Endothelial cell (in vitro differentiated cells): ENCODE data around the gene NFRKB. TPM values are rescaled to one million over a fixed set of nuclear protein-coding genes. Genes with fewer than 3 reads are reported as not detected.

Experiments
- DNase-seq: peaks from one replicate; pipeline ENCODE4 v3.0.0; 2021; ENCODE audit warnings: low spot score
- H3K27ac Mint-ChIP-seq: one replicate; pipeline ENCODE4 v1.8.0; 2021; ENCODE audit warnings: mixed read lengths, inconsistent platforms; ENCODE audit not compliant: unreplicated experiment
- H3K27me3 Mint-ChIP-seq: one replicate; pipeline ENCODE4 v1.8.0; 2021; ENCODE audit warnings: mild to moderate bottlenecking, moderate library complexity, mixed read lengths, inconsistent platforms; ENCODE audit not compliant: unreplicated experiment
- H3K36me3 Mint-ChIP-seq: one replicate; pipeline ENCODE4 v1.8.0; 2021; ENCODE audit warnings: mild to moderate bottlenecking, low read depth, mixed read lengths, inconsistent platforms; ENCODE audit not compliant: unreplicated experiment
- H3K4me1 Mint-ChIP-seq: one replicate; pipeline ENCODE4 v1.8.0; 2021; ENCODE audit warnings: mild to moderate bottlenecking, mixed read lengths, inconsistent platforms; ENCODE audit not compliant: unreplicated experiment
- H3K4me3 Mint-ChIP-seq: one replicate; pipeline ENCODE4 v1.8.0; 2021; ENCODE audit warnings: mild to moderate bottlenecking, mixed read lengths, inconsistent platforms; ENCODE audit not compliant: unreplicated experiment
- H3K9me3 Mint-ChIP-seq: one replicate; pipeline ENCODE4 v1.8.0; 2021; ENCODE audit warnings: mixed read lengths, inconsistent platforms; ENCODE audit not compliant: unreplicated experiment
- CTCF ChIP-seq: fragments of 200-600 bp; sonication (generic); IDR thresholded peaks from one replicate; pipeline ENCODE4 v1.5.0; 2021; ENCODE audit warnings: antibody characterized with exemption; ENCODE audit not compliant: unreplicated experiment
- total RNA-seq: library from RNA; stranded (reverse); fragmentation: NEBNext Ultra II Directional; extraction: Animal tissue kit (Norgen Biotek cat#: 25700); gene quantifications from one replicate; pipeline ENCODE4 v1.2.1, GENCODE V29; 2021; ENCODE audit not compliant: unreplicated experiment

Gene NFRKB
- total RNA-seq, 1 donor from 2014 or later: 31.7 TPM

- no peaks in the 10 kb centered on the region for H3K4me1 Mint-ChIP-seq
- H3K4me3 Mint-ChIP-seq: peak overlapping the region; percentile 28
- no peak overlapping the region for H3K27ac Mint-ChIP-seq
- H3K27me3 Mint-ChIP-seq: peaks cover 2% of the 10 kb centered on the region
- no peak for DNase-seq
- H3K9me3 Mint-ChIP-seq: no peaks in the 10 kb centered on the region
- H3K36me3 Mint-ChIP-seq: peaks cover 53% of the 10 kb centered on the region
- no peak for TF ChIP-seq CTCF
These were observed 29.7 kb downstream of the NFRKB start for GRCh38 chr11:129865701-129866100.

- no peak for TF ChIP-seq CTCF
- no peak overlapping the region for H3K27ac Mint-ChIP-seq
- peaks cover 2% of the 10 kb centered on the region for H3K27me3 Mint-ChIP-seq
These were observed 30.6 kb downstream of the NFRKB start for GRCh38 chr11:129864811-129865210.

GRCh38 chr11:129861702-129862522 is 33.5 kb downstream of the NFRKB start:
- peaks cover 2% of the 10 kb centered on the region for H3K27me3 Mint-ChIP-seq
- no peak overlapping the region for H3K4me3 Mint-ChIP-seq
- H3K4me1 Mint-ChIP-seq: no peaks in the 10 kb centered on the region
- H3K27ac Mint-ChIP-seq: peak overlapping the region; percentile 52
- no peaks in the 10 kb centered on the region for H3K9me3 Mint-ChIP-seq
- no peak for DNase-seq
- peaks cover 43% of the 10 kb centered on the region for H3K36me3 Mint-ChIP-seq
- TF ChIP-seq CTCF: no peak

More at GRCh38 chr11:129864811-129865210, 30.6 kb downstream of the NFRKB start:
- Mint-ChIP-seq H3K4me3 (peak overlapping the region; percentile 37), H3K4me1 (no peaks in the 10 kb centered on the region), H3K9me3 (no peaks in the 10 kb centered on the region), H3K36me3 (peaks cover 52% of the 10 kb centered on the region)
- DNase-seq: no peak

GRCh38 chr11:129856036-129856435 is 39.3 kb downstream of the NFRKB start:
- no peak for DNase-seq
- H3K9me3 Mint-ChIP-seq: no peaks in the 10 kb centered on the region
- H3K27me3 Mint-ChIP-seq: peaks cover 4% of the 10 kb centered on the region
- H3K36me3 Mint-ChIP-seq: no peaks in the 10 kb centered on the region
- no peak overlapping the region for H3K4me3 Mint-ChIP-seq
- peaks cover 21% of the 10 kb centered on the region for H3K4me1 Mint-ChIP-seq
- H3K27ac Mint-ChIP-seq: no peak overlapping the region
- no peak for TF ChIP-seq CTCF

GRCh38 chr11:129855086-129855485 is 40.3 kb downstream of the NFRKB start:
- H3K27ac Mint-ChIP-seq: no peak overlapping the region
- H3K9me3 Mint-ChIP-seq: no peaks in the 10 kb centered on the region
- TF ChIP-seq CTCF: no peak
- peaks cover 21% of the 10 kb centered on the region for H3K4me1 Mint-ChIP-seq
- peaks cover 4% of the 10 kb centered on the region for H3K27me3 Mint-ChIP-seq
- H3K4me3 Mint-ChIP-seq: no peak overlapping the region
- no peak for DNase-seq
- no peaks in the 10 kb centered on the region for H3K36me3 Mint-ChIP-seq
